Caco-2 (cell line): ENCODE results near the gene CDH6. TPM values are rescaled to one million over a fixed set of nuclear protein-coding genes. Genes with fewer than 3 reads are reported as not detected.
A peak's percentile ranks its signal among the peaks of the same experiment; 100 is the strongest.

Experiments used
- BruUV-seq: library from RNA; stranded (reverse); fragments of 400-500 nt; replicated peaks from 2 replicates; lab custom pipeline; 2021; lab: Mats Ljungman, UMichigan
- CTCF ChIA-PET: fragments of 300-600 bp; sonication (Branson Sonifier 250); formaldehyde crosslinking; loops from one replicate; lab custom pipeline; 2022; ENCODE audit warnings: antibody characterized with exemption; lab: Charles Lee
- POLR2A ChIA-PET: fragments of 300-600 bp; sonication (Branson Sonifier 250); formaldehyde crosslinking; loops from one replicate; lab custom pipeline; 2022; ENCODE audit warnings: antibody characterized with exemption; lab: Charles Lee
- DNase-seq, 2 experiments: peaks; one replicate each; pipeline versions ENCODE4 v3.0.0 to v3.0.0-alpha.2; 2020 to 2022
- H3K27me3 ChIP-seq: replicated peaks from 2 replicates; pipeline ENCODE4 v1.6.0; 2011; ENCODE audit warnings: low read length; ENCODE audit not compliant: control insufficient read depth, insufficient read depth
- H3K36me3 ChIP-seq: 2 replicates; pipeline ENCODE4 v1.5.1; 2011; ENCODE audit warnings: low read length; ENCODE audit not compliant: control insufficient read depth, insufficient read depth
- H3K4me1 ChIP-seq: fragments of 250-450 bp; sonication (Bioruptor Pico); 2 replicates; pipeline ENCODE4 v1.5.1; 2020; ENCODE audit warnings: mild to moderate bottlenecking
- H3K4me3 ChIP-seq: 2 replicates; pipeline ENCODE4 v1.5.1; 2011; ENCODE audit warnings: low read depth, mild to moderate bottlenecking, control low read depth, low read length
- H3K9me3 ChIP-seq: fragments of 250-450 bp; sonication (Bioruptor Pico); 2 replicates; pipeline ENCODE4 v1.5.1; 2020; ENCODE audit warnings: mild to moderate bottlenecking, moderate library complexity
- H3K27ac Mint-ChIP-seq: one replicate; pipeline ENCODE4 v1.8.0; 2022; ENCODE audit warnings: mixed read lengths; ENCODE audit not compliant: unreplicated experiment
- H3K27me3 Mint-ChIP-seq: one replicate; pipeline ENCODE4 v1.8.0; 2022; ENCODE audit warnings: mixed read lengths; ENCODE audit not compliant: insufficient read depth, unreplicated experiment
- H3K36me3 Mint-ChIP-seq: one replicate; pipeline ENCODE4 v1.8.0; 2022; ENCODE audit warnings: mild to moderate bottlenecking, mixed read lengths; ENCODE audit not compliant: insufficient read depth, unreplicated experiment
- H3K4me1 Mint-ChIP-seq: one replicate; pipeline ENCODE4 v1.8.0; 2022; ENCODE audit warnings: low read depth, mixed read lengths; ENCODE audit not compliant: unreplicated experiment
- H3K4me3 Mint-ChIP-seq: one replicate; pipeline ENCODE4 v1.8.0; 2022; ENCODE audit warnings: mild to moderate bottlenecking, moderate library complexity, mixed read lengths; ENCODE audit not compliant: unreplicated experiment
- H3K9me3 Mint-ChIP-seq: one replicate; pipeline ENCODE4 v1.8.0; 2022; ENCODE audit warnings: mixed read lengths; ENCODE audit not compliant: unreplicated experiment
- intact Hi-C: fragments of 100-400 bp; cut with micrococcal nuclease; formaldehyde crosslinking; loops from one replicate; pipeline ENCODE4 v1.10.0; 2022; ENCODE audit not compliant: unreplicated experiment
- total RNA-seq: library from RNA; stranded (reverse); gene quantifications from 2 replicates; pipeline ENCODE4 v1.2.3, GENCODE V29; 2022
- TF ChIP-seq, protein P1 (sequence below), 2 experiments: fragments of 200-600 bp in 1 of 2; IDR thresholded peaks; 1 replicate in 1 of 2; 2 replicates in 1 of 2; pipeline versions ENCODE4 v1.5.1 to v1.8.0; 2011 to 2022; ENCODE audit warnings: antibody characterized with exemption in 1 of 2, control low read depth in 1 of 2, inconsistent platforms in 1 of 2, low read depth in 1 of 2, low read length in 1 of 2, mild to moderate bottlenecking in 1 of 2, moderate library complexity in 1 of 2; ENCODE audit not compliant: insufficient read depth in 1 of 2, severe bottlenecking in 1 of 2, unreplicated experiment in 1 of 2

CDH6 gene
- total RNA-seq, 1 experiment from 2014 or later, result 18.0 TPM

DNA sequence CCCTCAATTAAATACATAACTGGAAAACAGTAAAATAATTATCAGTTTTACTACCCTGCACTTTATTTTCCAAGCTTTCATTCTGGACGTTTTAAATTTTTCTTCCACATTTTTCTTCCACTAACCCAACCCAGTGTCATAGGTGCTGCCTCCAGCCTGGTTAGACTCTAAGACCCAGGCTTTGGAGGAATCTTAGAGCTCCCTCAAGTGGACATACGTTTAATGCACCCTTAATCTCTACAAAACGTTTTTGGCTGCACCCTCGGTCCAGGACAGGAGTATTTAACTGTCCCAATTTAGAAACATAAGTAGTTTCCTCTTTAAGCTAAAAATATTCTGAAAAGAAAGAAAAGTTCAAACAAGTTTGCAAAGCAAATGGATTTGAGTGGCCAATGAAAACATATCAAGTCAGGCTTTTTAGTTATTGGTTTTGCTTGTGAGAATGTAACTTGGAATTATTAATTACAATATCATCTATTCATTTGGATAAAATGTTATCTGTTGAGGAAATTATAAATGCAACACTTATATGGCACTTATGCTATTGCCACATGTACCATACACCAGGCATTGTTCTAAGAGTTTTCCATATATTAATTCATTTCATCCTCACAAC is 38.9 kb downstream of the CDH6 start:
- Mint-ChIP-seq H3K27ac (peak overlapping the region; percentile 13), H3K27me3 (no peaks in the 10 kb centered on the region), H3K36me3 (peaks cover 6% of the 10 kb centered on the region), H3K4me1 (peaks cover 13% of the 10 kb centered on the region), H3K9me3 (no peaks in the 10 kb centered on the region), H3K4me3 (no peak overlapping the region)
- intact Hi-C loops, result loop anchor here (1.0 to 5.0 kb wide), 8 partner anchors 13 to 831 kb away; no protein-coding TSS in a partner anchor
- H3K4me1 ChIP-seq, result peaks cover 5% of the 10 kb centered on the region
- no TSS peak for BruUV-seq
- no peak overlapping the region for H3K4me3 ChIP-seq
- no peaks in the 10 kb centered on the region; the same call in 1 of the 2 replicates for H3K36me3 ChIP-seq
- TF ChIP-seq, protein P1, sequence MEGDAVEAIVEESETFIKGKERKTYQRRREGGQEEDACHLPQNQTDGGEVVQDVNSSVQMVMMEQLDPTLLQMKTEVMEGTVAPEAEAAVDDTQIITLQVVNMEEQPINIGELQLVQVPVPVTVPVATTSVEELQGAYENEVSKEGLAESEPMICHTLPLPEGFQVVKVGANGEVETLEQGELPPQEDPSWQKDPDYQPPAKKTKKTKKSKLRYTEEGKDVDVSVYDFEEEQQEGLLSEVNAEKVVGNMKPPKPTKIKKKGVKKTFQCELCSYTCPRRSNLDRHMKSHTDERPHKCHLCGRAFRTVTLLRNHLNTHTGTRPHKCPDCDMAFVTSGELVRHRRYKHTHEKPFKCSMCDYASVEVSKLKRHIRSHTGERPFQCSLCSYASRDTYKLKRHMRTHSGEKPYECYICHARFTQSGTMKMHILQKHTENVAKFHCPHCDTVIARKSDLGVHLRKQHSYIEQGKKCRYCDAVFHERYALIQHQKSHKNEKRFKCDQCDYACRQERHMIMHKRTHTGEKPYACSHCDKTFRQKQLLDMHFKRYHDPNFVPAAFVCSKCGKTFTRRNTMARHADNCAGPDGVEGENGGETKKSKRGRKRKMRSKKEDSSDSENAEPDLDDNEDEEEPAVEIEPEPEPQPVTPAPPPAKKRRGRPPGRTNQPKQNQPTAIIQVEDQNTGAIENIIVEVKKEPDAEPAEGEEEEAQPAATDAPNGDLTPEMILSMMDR (IDR thresholded peaks at IDR 0.05; ENCODE audit: insufficient read depth in 1 of 2, low read depth in 1 of 2, low read length in 1 of 2, severe bottlenecking in 1 of 2, unreplicated experiment in 1 of 2), result peak; percentile 62 to 79
- POLR2A ChIA-PET, result no interaction called here
- peak; percentile 44 to 71 for DNase-seq
- no peaks in the 10 kb centered on the region for H3K9me3 ChIP-seq
- no peaks in the 10 kb centered on the region for H3K27me3 ChIP-seq
- CTCF ChIA-PET, result interaction anchor here (0.6 to 2.1 kb wide), 9 partner anchors 9 to 188 kb away, joined by 3 to 10 read pairs (median 4); partner anchors contain the start of gene CDH6

DNA sequence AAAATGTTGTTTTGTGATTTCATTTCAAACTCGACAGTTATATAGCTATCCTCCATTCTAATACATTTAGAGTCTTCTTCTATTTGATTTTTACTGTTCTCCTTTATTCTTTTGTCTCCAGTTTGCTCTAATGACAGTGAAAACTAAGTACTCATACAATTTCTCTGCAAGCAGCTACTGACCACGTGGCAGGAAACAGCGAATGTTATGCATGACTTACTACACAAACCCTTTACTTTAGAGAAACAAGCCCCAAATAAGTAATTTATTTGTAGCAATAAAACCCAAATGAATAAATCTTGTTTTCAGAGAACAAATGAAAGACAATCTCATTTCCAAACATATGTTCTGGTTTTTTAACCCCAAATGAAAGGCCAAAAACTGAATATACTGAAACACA is 41.9 kb downstream of the CDH6 start:
- H3K4me3 Mint-ChIP-seq, result no peak overlapping the region
- peaks cover 5% of the 10 kb centered on the region for H3K4me1 ChIP-seq
- no peaks in the 10 kb centered on the region for H3K9me3 Mint-ChIP-seq
- intact Hi-C loops, result no loop called here
- no peak overlapping the region for H3K27ac Mint-ChIP-seq
- ChIA-PET POLR2A (no interaction called here), CTCF (no interaction called here)
- no peaks in the 10 kb centered on the region for H3K36me3 Mint-ChIP-seq
- H3K36me3 ChIP-seq, result no peaks in the 10 kb centered on the region
- no TSS peak for BruUV-seq
- TF ChIP-seq, protein P1 (IDR thresholded peaks at IDR 0.05; ENCODE audit: insufficient read depth in 1 of 2, low read depth in 1 of 2, low read length in 1 of 2, severe bottlenecking in 1 of 2, unreplicated experiment in 1 of 2), result no peak
- no peaks in the 10 kb centered on the region for H3K27me3 ChIP-seq
- H3K9me3 ChIP-seq, result no peaks in the 10 kb centered on the region
- no peak for DNase-seq
- H3K4me3 ChIP-seq, result no peak overlapping the region
- H3K4me1 Mint-ChIP-seq, result peaks cover 13% of the 10 kb centered on the region
- no peaks in the 10 kb centered on the region for H3K27me3 Mint-ChIP-seq

GRCh38 chr5:31236339-31236738 is 42.9 kb downstream of the CDH6 start:
- POLR2A ChIA-PET, result no interaction called here
- Histone ChIP-seq H3K27me3 (no peaks in the 10 kb centered on the region), H3K9me3 (no peaks in the 10 kb centered on the region), H3K36me3 (no peaks in the 10 kb centered on the region), H3K4me3 (no peak overlapping the region), H3K4me1 (peaks cover 5% of the 10 kb centered on the region)
- no peaks in the 10 kb centered on the region for H3K9me3 Mint-ChIP-seq
- intact Hi-C loops, result no loop called here
- CTCF ChIA-PET, result interaction anchor here (0.6 kb wide), 1 partner anchor 319 kb away, joined by 4 read pairs; no protein-coding TSS in a partner anchor
- no TSS peak for BruUV-seq
- H3K27me3 Mint-ChIP-seq, result no peaks in the 10 kb centered on the region
- H3K27ac Mint-ChIP-seq, result no peak overlapping the region
- no peaks in the 10 kb centered on the region for H3K36me3 Mint-ChIP-seq
- H3K4me1 Mint-ChIP-seq, result peaks cover 12% of the 10 kb centered on the region
- DNase-seq, result no peak
- no peak overlapping the region for H3K4me3 Mint-ChIP-seq
- TF ChIP-seq, protein P1 (IDR thresholded peaks at IDR 0.05; ENCODE audit: insufficient read depth in 1 of 2, low read depth in 1 of 2, low read length in 1 of 2, severe bottlenecking in 1 of 2, unreplicated experiment in 1 of 2), result no peak
